NCI-H524 treated with DMSO at 0.1 percent for 48 hours (cell line): ENCODE results near the gene ZNF260.
A peak's percentile ranks its signal among the peaks of the same experiment; 100 is the strongest.
"Not testable (repeated sequence)": the region's sequence is repeated elsewhere in the genome, so short reads cannot be mapped to it uniquely, and the experiment has no call there.

Experiments used
- DNase-seq: peaks from one replicate; lab custom pipeline; 2025; lab: John Stamatoyannopoulos, UW

The ZNF260 gene

DNA sequence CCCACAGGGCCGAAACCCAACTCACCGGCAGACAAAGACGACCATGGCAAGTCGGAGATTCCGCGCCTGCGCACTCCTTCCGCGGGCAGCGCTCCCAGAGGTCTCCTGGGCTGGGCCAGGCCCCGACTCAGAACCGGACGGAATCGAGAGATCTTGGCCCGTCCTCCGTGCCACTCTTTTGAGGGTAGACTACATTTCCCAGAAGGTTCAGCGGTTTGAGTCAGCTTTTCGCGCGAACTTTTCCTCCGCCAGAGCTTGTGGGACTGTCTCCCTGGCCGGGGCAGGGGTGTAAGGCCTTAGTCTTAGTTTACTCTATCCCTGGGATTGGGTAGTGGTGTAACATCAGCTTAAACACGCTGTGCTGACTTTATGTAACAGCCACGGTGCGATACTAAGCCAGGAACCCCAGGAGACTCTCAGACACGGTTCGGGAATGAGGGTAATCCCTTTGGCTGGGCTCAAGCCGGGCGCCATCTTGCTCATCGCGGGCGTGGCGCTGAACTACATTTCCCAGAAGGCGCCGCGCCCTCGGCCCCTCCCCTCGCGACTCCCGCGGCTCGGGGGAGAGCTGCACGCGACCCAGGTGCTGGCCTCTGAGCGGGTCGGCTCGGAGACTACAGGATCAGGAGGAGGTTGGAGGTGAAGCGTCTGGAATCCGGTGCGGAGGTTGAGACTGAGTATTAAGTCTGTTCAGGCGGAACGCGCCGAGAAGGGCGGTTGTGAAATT lies at the start of gene ZNF260:
TSS of gene ZNF260 (minus strand) at position 78 of the 727 bp plus-strand sequence. CDS start 13,033 bp downstream, outside the sequence.
- DNase-seq, result peak; percentile 91

DNA sequence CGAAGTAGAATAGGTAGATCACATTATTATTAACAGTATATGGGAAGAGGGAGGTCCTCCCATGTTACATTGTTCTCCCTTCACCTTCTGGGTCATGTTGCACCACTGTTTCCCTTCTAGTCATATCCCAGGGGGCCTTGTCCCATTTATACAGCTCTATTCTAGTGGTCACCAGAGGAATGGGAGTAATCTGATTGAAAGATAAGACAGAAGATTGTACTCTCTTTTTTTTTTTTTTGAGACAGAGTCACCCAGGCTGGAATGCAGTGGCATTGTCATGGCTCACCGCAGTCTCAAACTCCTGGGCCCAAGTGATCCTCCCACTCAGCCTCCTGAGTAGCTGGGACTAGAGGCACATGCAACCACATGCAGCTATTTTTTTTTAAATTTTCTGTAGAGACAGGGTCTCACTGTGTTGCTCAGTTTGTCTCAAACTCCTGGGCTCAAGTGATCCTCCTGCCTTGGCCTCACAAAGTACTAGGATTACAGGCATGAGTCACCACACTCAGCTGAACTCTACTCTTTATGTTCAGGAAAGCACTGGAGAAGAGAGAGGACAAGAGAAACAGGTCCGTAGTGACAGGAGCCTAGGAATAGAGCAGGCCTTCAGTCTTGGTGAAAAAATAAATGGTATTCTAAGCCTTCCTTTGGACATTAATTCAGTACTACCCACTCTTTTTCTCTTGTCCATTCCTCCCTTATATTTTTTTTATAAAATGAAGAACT lies 49.4 kb upstream of the ZNF260 start:
- DNase-seq, result no peak

DNA sequence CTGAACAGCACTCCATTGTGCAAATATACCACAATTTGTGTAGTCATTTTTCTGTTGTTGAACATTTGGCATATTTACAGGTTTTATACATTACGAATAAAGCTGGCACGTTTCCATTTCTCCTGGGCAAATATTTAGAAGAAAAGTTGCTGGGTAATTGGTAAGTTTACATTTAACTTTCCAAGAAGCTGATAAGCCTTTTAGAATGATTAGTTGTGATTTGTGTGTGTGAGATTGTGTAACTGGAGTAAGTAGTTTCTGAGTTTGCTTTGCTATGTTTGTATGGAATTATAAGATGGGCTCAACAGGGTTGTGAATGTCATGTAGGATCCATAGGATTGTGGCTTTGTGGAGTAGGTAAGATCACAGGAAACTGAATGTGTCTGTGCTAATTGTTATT lies 46.7 kb upstream of the ZNF260 start:
- no peak for DNase-seq

DNA sequence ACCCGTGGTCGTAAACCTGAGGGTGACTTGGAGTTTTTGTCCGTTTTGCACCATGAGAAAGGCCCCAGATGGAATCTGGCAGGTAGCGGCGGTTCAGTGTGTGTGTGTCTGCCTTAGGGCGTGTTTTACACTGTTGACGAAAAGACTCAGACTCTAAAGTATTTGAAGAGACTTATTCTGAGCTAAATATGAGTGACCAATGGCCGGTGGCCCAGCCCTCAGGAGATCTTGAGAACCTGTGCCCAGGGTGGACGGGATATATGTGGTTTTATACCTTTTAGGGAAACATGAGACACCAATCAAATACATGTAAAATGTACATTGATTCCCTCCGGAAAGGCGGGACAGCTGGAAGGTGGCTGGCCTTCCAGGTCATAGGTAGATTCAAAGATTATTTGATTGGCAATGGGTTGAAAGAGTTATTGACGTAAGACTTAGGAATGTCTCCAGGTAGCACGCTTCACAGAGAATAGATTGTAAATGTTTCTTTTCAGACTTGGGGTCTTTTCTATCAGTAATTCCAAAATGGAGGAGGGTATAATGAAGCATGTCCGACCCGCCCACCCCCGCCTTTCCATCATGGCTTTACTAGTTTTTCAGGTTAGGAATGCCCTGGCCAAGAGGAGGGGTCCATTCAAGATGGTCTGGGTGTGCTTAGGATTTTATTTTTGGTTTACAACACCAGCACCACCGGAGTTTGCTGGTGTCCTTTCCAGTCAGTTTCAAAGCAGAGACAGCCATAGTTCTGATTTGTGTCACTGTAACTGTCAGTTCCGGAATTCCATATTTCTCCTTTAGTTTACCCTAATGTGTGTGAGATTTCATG lies 46.0 kb upstream of the ZNF260 start:
- no peak for DNase-seq

DNA sequence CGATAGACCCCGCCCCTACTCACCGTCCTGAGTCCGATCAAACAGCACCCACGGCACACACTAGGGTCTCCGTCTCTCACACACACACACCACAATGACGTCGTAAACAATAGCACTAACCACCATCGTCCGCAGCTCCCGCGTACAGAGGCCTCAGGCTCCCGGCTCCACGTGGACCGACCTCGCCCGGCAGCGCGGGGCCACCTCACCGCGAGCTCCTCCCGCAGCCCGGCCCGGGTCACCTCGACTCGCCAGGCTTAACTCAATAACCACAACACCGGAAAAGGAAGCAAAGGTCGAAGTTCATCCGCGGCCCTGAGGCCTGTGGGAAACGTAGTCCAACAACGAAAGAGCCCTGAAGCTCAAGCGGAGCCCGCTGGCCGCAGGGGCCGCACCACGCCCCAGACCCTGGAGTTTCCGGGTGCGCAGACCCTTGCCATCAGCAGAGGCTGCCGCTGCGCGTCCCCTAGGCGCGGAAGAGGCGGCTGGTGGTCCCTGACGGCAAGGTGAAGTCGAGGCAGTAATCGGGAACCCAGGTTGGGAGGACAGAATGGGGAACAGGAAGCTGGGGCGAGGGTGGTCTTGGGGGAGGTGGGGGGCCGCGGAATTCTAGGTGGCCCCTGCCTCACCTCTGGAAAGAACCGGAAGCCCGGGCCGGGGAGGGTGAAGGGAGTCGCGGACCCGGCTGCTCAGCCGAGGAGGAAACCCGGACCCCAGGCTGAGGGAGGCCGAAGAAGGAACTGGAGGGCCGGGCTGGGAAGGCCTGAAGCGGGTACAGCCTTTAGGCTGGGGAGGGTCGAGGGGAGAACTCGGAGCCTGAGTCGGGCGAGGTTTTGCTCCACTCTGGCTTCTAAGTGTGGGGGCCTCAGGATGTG lies 45.2 kb upstream of the ZNF260 start, which contains the start of gene ZNF529:
TSS of gene ZNF529 (minus strand) at position 273 of the 875 bp plus-strand sequence. CDS start 946 bp downstream, outside the sequence.
- DNase-seq, result peak; percentile 80

DNA sequence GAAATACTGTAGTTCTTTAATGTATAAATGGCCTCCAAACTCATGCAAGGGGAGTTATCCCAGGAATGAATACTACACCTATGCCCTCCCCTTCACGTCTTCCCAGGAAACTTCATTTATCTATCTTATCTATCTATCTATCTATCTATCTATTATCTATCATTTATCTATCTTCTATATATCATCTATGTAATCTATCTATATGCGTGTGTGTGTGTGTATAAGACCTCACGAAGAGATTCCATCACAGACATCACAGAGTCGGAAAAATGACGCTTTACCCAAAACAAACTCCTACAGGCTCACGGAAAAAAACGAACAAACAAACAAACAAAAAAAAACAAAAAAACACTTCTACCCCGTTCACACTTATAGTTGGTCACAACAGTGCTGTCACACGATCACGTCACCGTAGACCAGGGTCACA lies 44.5 kb upstream of the ZNF260 start:
- no peak for DNase-seq

DNA sequence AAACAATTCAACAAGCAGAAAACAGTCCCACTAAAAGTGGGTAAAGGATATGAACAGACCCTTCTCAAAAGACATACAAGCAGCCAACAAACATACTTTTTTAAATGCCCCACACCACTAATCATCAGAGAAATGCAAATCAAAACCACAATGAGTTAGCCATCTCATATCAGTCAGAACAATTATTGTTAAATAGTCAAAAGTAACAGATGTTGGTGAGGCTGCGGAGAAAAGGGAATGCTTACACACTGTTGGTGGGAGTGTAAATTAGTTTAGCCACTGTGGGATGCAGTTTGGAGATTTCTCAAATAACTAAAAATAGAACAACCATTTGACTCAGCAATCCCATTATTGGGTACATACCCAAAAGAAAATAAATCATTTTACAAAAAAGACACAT lies 36.3 kb upstream of the ZNF260 start:
- DNase-seq, result no peak

DNA sequence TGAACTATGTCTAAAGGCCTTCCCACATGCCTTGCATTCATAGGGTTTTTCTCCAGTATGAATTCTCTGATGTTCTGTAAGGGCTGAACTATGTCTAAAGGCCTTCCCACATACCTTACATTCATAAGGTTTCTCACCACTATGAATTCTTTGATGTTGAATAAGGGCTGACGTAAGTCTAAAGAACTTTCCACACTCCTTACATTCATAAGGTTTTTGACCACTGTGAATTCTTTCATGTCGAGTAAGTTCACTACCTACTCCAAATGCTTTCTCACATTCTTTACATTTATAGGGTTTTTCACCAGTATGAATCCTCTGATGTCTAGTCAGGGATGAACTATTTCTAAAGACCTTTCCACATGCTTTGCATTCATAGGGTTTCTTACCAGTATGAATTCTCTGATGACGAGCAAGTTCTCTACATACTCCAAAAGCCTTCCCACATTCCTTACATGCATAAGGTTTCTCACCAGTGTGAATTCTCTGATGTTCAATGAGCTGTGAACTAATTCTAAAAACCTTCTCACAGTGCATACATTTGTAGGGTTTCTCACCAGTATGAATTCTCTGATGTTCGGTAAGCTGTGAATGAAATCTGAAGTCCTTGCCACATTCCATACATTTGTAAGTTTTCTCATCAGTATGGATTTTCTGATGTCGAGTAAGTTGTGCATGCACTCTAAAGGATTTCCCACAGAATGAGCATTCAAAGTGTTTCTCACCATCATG lies 19.1 kb upstream of the ZNF260 start:
- DNase-seq, result no peak

DNA sequence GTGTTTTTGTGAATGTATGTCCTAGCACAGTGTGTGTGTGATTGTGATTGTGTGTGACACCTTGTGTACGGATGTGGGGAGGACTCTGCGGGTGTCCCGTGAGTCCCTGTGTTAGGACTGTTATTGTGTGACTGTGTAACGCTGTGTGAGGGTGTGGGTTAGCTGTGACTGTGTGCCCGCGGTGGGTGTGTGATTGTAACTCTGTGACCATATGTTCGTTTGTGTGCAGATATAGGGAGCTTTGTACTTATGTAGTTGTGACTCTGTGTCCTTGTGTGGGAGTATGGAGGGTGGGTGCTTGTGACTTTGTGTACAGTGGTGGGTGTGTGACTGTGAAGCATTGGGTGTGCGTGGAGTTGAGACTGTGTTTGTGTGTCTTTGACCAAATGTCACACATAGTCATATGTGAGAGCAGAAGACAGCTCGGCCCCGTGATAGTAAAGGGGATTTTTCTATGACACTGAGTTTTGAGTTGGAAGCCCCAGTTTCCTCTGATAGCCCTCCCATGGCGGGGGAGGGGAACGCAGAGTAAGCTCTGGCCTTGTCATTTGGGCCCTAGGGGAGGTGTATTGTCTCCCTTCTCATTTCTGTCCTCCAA lies 949 bp upstream of the ZNF260 start:
- DNase-seq, result no peak

DNA sequence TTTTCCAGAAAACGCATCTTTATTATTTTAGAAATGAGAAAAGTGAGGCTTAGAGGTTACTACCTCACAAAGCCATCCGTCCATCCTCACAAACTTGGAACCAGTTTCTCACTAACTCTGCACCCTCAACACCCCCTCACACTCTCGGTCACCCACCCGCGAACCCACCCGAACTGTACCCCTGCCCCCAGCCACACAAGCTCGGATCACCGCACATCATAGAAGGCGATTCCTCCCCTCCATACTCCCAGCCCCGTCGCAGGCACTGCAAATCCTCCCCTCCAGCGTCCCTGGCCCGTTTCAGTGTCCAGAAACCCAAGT lies 238 bp downstream of the ZNF260 start:
- no peak for DNase-seq

DNA sequence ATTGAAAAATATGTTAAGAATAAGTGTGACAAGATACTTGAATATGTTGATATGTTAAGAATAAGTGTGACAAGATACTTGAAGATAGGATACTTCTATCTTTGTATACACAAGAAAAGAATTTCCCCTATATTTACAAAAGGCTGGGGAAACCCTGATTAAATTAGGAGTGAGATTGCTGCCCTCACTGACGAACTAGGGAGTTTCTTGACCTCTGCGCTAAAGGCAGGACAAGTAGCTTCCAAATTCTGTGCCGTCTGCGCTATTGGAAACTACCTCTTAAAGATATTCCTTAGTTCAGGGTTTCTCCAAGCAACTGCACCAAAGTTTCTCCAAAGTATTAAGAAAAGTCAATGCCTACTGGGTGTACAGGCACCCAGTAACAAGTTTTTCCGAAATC lies 730 bp downstream of the ZNF260 start:
- DNase-seq, result no peak

DNA sequence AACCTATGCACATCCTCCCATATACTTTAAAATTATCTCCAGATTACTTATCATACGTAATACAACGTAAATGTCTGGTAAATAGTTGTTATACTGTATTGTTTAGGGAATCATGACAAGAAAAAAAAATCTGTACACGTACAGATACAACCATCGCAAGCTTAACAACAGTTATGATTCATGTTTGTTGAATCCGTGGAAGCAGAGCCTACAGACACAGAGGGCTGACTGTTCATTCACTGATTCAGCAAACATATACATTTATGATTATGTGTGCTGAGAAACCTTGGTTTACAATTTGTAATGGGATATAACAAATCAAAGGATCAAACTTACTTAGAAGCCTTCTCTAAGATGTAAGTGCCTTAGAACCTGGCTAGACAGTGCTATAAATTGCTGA lies 1.5 kb downstream of the ZNF260 start:
- DNase-seq, result no peak

DNA sequence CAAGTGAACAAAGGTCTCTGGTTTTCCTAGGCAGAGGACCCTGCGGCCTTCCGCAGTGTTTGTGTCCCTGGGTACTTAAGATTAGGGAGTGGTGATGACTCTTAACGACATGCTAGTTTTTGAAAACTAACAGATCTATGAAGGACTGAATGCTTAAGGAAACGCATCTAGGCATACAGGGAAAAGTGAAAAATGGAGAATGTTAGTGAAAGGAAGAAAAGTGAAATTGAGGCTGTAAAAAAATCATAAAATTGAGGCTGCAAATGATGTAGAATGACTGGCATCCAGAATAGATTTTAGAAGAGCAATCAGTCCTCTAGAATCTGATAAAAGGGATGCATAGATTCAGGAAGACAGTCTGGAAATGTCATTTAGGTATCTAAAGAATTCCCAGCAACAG lies 3.5 kb downstream of the ZNF260 start:
- no peak for DNase-seq

DNA sequence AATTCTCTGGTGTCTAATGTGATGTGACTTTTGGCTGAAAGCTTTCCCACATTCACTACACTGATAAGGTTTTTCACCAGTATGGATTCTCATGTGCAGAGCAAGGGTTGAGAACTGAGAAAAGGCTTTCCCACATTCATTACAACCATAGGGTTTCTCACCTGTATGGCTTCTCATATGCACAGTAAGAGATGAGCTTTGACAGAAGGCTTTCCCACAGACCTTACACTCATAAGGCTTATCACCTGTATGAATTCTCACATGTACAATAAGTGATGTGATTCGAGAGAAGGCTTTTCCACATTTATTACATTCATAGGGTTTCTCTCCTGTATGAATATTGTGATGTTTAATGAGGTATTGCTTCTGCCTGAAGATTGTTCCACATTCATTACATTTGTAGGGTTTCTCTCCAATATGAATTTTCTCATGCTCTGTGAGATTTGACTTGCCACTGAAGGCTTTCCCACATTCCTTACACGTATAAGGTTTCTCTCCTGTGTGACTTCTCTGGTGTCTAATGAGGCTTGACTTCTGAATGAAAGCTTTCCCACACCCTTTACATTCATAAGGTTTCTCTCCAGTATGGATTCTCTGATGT lies 14.0 kb downstream of the ZNF260 start:
- DNase-seq, result no peak

DNA sequence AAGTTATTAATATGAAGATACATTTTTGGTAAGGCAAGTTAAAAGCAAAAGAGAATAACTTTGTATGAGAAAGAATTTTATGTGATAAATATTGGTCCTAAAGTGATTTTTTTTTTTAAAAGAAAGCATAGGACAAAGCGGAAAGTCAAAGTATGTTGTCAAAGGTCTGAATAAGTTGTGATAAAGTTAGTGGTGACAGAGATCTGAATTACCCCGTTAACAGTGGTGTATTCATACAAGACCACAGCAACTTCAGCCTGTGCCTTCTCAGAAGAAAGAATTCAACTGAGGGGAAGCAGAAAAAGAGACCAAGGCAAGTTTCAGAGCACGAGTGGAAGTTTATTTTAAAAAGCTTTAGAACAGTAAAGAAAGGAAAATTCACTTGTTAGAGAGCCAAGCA lies 19.7 kb downstream of the ZNF260 start:
- no peak for DNase-seq

DNA sequence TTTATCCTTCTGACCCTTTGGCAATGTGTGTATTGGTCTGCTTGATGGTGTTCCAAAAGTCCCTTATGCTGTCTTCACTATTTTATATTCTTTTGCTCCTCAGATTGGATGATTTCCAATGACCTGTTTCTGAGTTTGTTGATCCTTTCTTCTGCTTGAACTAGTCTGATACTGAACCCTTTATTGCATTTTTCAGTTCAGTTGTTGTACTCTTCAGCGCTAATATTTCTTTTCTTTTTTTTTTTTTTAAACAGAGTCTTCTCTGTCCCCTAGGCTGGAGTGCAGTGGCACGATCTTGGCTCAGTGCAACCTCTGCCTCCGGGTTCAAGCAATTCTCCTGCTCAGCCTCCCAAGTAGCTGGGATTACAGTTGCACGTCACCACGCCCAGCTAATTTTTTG lies 26.1 kb downstream of the ZNF260 start:
- no peak for DNase-seq

DNA sequence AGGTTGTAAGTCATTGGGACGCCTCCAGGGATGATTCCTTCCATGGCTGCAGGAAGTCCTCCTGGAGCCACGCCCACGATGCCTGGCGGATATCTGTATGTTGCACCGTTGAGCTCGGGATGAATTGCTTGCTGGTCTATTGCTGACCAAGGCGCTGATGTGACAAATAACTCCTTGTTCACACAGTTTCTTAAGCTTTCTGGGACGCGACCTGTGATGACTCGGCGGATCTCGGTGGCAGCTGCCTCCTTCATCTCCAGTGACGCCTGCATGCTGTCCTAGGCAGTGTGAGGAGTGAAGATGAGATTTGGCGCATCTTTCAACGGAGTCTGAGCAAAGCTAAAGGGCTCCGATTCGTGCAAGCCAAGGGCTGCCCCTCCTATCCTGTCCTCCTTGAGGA lies 31.1 kb downstream of the ZNF260 start:
- DNase-seq, result no peak

DNA sequence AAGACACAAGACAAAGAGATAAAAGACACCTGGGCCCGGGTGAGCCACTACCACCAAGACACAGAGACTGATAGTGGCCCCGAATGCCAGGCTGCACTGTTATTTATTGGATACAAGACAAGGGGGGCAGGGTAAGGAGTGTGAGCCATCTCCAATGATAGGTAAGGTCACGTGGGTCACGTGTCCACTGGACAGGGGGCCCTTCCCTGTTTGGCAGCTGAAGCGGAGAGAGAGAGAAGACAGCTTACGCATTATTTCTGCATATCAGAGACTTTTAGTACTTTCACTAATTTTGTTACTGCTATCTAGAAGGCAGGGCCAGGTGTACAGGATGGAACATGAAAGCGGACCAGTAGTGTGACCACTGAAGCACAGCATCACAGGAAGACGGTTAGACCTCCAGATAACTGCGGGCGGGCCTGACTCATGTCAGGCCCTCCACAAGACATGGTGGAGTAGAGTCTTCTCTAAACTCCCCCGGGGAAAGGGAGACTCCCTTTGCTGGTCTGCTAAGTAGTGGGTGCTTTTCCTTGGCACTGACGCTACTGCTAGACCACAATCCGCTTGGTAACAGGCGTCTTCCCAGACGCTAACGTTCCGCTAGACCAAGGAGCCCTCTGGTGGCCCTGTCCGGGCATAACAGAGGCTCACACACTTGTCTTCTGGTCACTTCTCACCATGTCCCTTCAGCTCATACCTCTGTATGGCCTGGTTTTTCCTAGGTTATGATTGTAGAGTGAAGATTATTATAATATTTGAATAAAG lies 35.2 kb downstream of the ZNF260 start:
- not testable (repeated sequence) for DNase-seq

DNA sequence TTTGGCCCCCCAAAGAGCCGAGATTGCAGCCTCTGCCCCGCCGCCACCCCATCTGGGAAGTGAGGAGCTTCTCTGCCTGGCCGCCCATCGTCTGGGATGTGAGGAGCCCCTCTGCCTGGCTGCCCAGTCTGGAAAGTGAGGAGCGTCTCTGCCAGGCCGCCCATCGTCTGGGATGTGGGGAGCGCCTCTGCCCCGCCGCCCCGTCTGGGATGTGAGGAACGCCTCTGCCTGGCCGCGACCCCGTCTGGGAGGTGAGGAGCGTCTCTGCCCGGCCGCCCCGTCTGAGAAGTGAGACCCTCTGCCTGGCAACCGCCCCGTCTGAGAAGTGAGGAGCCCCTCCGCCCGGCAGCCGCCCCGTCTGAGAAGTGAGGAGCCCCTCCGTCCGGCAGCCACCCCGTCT lies 37.2 kb downstream of the ZNF260 start:
- not testable (repeated sequence) for DNase-seq
